WERI-Rb-1 (cell line): ENCODE data around the gene MN1.
A peak's percentile ranks its signal among the peaks of the same experiment; 100 is the strongest.

Experiments
- DNase-seq: peaks from one replicate; pipeline ENCODE4 v3.0.0-alpha.2; 2020
- H3K27ac ChIP-seq: fragments of 250-450 bp; sonication (Bioruptor Pico); 2 replicates; pipeline ENCODE4 v1.5.1; 2020; ENCODE audit warnings: mild to moderate bottlenecking, moderate library complexity
- H3K27me3 ChIP-seq: fragments of 250-450 bp; sonication (Bioruptor Pico); 2 replicates; pipeline ENCODE4 v1.5.1; 2021; ENCODE audit warnings: mild to moderate bottlenecking, low read depth, moderate library complexity; ENCODE audit not compliant: insufficient read depth, severe bottlenecking
- H3K36me3 ChIP-seq: fragments of 250-450 bp; sonication (Bioruptor Pico); 2 replicates; pipeline ENCODE4 v1.5.1; 2020; ENCODE audit warnings: mild to moderate bottlenecking, moderate library complexity
- H3K4me3 ChIP-seq: 2 replicates; pipeline ENCODE4 v1.5.1; 2011; ENCODE audit warnings: low read depth, mild to moderate bottlenecking, control low read depth, low read length
- H3K9me3 ChIP-seq: fragments of 250-450 bp; sonication (Bioruptor Pico); 2 replicates; pipeline ENCODE4 v1.5.1; 2021; ENCODE audit warnings: mild to moderate bottlenecking, moderate library complexity; ENCODE audit not compliant: severe bottlenecking
- TF ChIP-seq, protein P1 (sequence below): IDR thresholded peaks from 2 replicates; pipeline ENCODE4 v1.5.1; 2011; ENCODE audit warnings: low read depth, mild to moderate bottlenecking, control low read depth, inconsistent platforms, low read length

MN1 gene

DNA sequence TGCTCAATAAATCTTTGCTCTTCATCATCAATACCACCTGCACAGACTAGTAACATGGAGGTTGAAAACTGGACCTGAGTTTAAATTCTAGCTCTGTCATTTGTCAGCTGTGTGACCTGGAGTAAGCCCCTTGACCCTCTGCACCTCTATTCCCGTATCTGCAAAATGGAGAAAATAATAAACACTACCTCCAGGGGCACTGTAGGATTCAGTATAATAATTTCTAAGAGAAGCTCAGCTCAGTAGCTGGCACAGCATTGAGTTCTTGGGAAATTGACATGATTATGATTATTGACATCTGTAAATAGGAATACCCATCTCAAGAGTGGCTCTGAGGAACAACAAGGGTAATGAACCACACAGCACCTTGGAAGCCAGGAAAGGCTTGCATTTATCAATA lies 78.4 kb downstream of the MN1 start:
- TF ChIP-seq, protein P1, sequence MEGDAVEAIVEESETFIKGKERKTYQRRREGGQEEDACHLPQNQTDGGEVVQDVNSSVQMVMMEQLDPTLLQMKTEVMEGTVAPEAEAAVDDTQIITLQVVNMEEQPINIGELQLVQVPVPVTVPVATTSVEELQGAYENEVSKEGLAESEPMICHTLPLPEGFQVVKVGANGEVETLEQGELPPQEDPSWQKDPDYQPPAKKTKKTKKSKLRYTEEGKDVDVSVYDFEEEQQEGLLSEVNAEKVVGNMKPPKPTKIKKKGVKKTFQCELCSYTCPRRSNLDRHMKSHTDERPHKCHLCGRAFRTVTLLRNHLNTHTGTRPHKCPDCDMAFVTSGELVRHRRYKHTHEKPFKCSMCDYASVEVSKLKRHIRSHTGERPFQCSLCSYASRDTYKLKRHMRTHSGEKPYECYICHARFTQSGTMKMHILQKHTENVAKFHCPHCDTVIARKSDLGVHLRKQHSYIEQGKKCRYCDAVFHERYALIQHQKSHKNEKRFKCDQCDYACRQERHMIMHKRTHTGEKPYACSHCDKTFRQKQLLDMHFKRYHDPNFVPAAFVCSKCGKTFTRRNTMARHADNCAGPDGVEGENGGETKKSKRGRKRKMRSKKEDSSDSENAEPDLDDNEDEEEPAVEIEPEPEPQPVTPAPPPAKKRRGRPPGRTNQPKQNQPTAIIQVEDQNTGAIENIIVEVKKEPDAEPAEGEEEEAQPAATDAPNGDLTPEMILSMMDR = no peak
- no peaks in the 10 kb centered on the region for H3K9me3 ChIP-seq
- DNase-seq = no peak
- H3K4me3 ChIP-seq = no peak overlapping the region
- H3K27me3 ChIP-seq = no peaks in the 10 kb centered on the region
- no peaks in the 10 kb centered on the region for H3K36me3 ChIP-seq
- no peak overlapping the region for H3K27ac ChIP-seq

DNA sequence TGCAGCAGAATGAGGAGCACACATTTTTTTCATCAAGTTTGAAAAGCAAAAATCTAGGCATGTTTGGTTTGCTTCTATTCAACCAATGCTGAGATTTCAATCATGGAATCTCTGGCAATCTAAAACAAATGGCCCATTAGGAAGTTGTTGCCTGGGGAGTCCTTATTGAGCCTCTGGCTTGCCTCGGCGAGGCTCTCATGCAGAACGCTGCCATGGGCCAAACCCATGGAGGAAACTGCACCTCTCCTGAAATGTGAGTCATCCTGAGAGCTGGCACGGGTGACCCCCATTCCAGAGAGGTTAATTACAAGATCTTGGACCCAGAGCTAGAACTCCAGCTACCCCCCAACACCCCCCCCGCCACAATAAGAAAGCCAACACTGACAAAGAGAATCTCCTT lies 80.7 kb downstream of the MN1 start:
- Histone ChIP-seq H3K9me3 (peaks cover 3% of the 10 kb centered on the region), H3K27me3 (no peaks in the 10 kb centered on the region), H3K4me3 (no peak overlapping the region), H3K36me3 (no peaks in the 10 kb centered on the region), H3K27ac (no peak overlapping the region)
- TF ChIP-seq, protein P1 = no peak
- no peak for DNase-seq

DNA sequence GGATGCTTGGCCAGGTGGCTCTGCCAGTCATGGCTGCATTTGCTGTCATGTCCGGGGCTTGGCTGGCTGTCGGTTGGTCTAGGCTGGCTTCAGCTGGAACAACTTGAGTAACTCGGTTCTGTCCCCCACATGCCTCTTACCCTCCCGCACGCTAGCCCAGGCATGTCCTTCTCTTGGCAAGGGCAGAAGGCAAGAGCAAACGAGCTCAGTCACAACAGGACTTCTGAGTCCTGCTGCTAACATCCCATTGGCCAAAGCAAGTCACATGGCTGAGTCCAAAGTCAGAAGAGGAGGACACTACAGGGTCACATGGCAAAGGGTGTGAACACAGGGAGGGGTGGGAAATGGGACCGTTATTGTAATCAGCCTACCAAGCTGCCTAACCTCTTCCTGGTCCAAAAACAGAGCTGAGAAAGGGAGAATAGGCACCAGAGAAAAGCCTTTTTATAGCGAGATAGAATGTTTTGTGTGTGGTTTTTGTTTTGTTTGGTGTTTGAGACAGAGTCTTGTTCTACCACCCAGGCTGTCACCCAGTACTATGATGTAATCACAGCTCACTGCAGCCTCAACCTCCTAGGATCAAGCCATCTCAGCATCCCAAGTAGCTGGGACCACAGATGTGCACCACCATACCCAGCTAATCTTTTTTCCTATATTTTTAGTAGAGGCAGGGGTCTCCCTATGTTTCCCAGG lies 81.9 kb downstream of the MN1 start:
- Histone ChIP-seq H3K36me3 (no peaks in the 10 kb centered on the region), H3K27me3 (no peaks in the 10 kb centered on the region), H3K4me3 (no peak overlapping the region), H3K9me3 (peaks cover 3% of the 10 kb centered on the region), H3K27ac (peak overlapping the region; percentile 21; the same call in 1 of the 2 replicates)
- TF ChIP-seq, protein P1 = no peak
- peak; percentile 51 for DNase-seq

DNA sequence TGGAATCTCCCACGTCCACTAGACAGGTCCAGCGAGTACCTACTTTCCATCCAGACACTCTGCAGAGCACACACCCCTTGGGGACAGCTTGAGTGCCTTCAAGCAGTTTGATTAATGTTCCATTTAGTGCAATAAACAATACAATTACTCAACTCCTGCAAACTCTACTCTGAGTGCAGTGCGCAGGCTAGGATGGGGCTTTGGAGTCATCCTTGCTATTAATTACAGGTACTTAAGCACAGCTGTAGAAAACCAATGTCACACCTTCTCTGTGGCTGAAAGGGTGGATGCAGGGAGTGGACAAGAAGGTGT lies 82.6 kb downstream of the MN1 start:
- no peak overlapping the region for H3K4me3 ChIP-seq
- H3K9me3 ChIP-seq = peaks cover 3% of the 10 kb centered on the region
- no peak for DNase-seq
- no peaks in the 10 kb centered on the region for H3K27me3 ChIP-seq
- TF ChIP-seq, protein P1 = no peak
- no peaks in the 10 kb centered on the region for H3K36me3 ChIP-seq
- peak overlapping the region; percentile 21; the same call in 1 of the 2 replicates for H3K27ac ChIP-seq

GRCh38 chr22:27718186-27719035 lies 83.1 kb downstream of the MN1 start:
- H3K9me3 ChIP-seq = peaks cover 3% of the 10 kb centered on the region
- no peaks in the 10 kb centered on the region for H3K36me3 ChIP-seq
- no peak overlapping the region for H3K27ac ChIP-seq
- H3K27me3 ChIP-seq = no peaks in the 10 kb centered on the region
- no peak overlapping the region for H3K4me3 ChIP-seq
- no peak for DNase-seq
- TF ChIP-seq, protein P1 = no peak
